Omental fat pad (tissue), 4 donors: ENCODE results near the gene MAPK14. TPM values are rescaled to one million over a fixed set of nuclear protein-coding genes. Genes with fewer than 3 reads are reported as not detected.

Source experiments
- ATAC-seq: fragments of 150-250 bp; one replicate; pipeline ENCODE4 v1.9.1; 2016; ENCODE audit warnings: mild to moderate bottlenecking, moderate library complexity; ENCODE audit not compliant: low FRiP score
- DNase-seq: peaks from one replicate; pipeline ENCODE4 v3.0.0-alpha.2; 2019; ENCODE audit warnings: low spot score
- total RNA-seq, 4 donors: library from RNA; depleted of rRNA; stranded (reverse); fragments of >200 nt; gene quantifications; one replicate each; pipeline ENCODE4 v1.1.0, GENCODE V29; 2016
- TF ChIP-seq, protein P1 (sequence below), 3 donors: fragments of 450-650 bp; IDR thresholded peaks; one replicate each; pipeline ENCODE4 v1.5.1; 2016 to 2017; ENCODE audit warnings: antibody characterized with exemption in 3 of 3, mild to moderate bottlenecking in 3 of 3, moderate library complexity in 2 of 3

Gene MAPK14
- total RNA-seq, 4 donors from 2014 or later = 91.9 to 133 (median 117) TPM

DNA sequence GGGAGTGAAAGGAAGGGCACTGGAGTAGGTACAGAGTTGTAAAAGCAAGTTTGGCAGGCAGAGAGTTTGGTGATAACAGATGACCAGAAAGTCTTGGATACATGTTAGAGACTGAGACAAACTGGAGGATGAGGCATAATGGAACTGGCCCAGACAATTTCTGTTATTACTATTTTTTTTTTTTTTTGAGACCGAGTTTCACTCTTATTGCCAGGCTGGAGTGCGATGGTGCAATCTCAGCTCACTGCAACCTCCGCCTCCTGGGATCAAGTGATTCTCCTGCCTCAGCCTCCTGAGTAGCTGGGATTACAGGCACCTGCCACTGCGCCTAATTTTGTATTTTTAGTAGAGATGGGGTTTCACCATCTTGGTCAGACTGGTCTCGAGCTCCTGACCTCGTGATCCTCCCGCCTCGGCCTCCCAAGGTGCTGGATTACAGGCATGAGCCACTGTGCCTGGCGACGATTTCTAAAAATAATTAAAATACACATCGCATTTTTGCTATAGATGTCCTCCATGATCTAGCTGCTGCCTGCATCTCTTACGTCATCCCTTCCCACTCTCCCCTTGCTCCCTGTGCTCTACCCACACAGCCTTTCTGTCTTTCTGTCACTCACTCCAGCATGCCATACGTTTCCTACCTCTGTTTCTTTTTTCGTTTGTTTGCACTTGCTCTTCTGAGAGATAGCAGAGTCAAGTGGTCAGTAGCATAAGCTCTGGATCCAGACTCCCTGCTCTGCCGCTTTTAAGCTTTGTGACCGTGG lies 23.5 kb downstream of the MAPK14 start:
- no peak for DNase-seq
- TF ChIP-seq, protein P1, sequence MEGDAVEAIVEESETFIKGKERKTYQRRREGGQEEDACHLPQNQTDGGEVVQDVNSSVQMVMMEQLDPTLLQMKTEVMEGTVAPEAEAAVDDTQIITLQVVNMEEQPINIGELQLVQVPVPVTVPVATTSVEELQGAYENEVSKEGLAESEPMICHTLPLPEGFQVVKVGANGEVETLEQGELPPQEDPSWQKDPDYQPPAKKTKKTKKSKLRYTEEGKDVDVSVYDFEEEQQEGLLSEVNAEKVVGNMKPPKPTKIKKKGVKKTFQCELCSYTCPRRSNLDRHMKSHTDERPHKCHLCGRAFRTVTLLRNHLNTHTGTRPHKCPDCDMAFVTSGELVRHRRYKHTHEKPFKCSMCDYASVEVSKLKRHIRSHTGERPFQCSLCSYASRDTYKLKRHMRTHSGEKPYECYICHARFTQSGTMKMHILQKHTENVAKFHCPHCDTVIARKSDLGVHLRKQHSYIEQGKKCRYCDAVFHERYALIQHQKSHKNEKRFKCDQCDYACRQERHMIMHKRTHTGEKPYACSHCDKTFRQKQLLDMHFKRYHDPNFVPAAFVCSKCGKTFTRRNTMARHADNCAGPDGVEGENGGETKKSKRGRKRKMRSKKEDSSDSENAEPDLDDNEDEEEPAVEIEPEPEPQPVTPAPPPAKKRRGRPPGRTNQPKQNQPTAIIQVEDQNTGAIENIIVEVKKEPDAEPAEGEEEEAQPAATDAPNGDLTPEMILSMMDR (IDR thresholded peaks at IDR 0.05) = no peak
- no peak for ATAC-seq

DNA sequence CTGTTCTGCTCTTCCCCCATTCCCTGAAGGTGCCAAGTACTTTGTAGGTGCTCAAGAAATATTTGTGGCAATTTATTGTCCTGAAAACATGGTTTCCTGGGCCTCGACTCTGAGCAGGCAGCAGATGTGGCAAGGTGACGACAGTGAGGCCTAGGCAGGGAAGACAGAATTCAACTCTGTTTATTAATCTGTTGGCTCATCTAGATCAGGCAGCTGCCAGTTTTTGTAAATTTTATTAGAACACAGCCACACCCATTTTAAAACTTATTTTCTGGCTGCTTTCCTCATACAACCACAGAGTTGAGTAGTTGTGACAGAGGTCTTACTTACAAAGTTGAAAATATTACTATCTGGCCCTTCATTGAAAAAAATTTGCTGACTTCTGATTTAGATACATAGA lies 24.5 kb downstream of the MAPK14 start:
- TF ChIP-seq, protein P1 (IDR thresholded peaks at IDR 0.05) = no peak
- DNase-seq (no peak), ATAC-seq (no peak)

DNA sequence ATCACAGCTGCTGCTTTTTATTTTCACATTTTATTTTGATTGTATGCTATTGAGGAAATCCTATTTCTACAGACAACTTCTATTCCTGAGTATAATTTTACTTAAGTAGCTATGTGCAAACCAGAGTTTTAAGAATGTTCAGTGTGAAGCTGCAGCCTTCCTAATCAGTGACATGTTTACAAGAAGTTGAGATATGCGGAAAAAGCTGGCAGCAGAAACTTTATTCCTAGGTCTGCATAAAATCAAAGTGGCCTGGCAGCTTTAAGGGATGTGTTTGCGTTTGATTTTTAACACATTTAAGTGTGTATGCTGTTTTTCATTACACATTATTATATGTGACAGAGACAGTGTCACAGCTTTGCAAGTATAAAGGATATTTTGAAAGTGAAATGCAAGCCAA lies 26.3 kb downstream of the MAPK14 start:
- ATAC-seq (no peak), DNase-seq (no peak)
- TF ChIP-seq, protein P1 (IDR thresholded peaks at IDR 0.05) = no peak

DNA sequence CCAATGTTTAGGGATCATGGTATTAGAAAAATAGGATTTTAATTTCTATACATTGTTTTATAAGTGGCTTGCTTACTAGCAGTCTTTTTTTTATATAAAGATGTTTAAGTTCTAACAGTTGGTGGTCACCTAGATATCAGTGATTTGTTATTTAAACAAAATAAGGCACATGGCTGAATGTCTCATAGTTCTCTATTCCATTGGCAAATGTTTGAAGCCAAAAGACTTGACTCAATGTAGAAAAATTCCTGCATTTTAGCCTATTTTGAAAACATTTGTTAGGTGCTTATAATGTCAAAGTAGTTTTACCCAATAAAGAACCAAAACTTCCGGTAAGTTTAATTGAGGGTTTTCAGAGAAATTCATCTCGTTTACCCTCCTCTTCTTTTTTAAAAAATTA lies 26.8 kb downstream of the MAPK14 start:
- DNase-seq (no peak), ATAC-seq (peak; percentile 53)
- TF ChIP-seq, protein P1 (IDR thresholded peaks at IDR 0.05) = no peak

GRCh38 chr6:36054956-36055355 lies 27.3 kb downstream of the MAPK14 start:
- TF ChIP-seq, protein P1 (IDR thresholded peaks at IDR 0.05) = no peak
- ATAC-seq (no peak), DNase-seq (no peak)

DNA sequence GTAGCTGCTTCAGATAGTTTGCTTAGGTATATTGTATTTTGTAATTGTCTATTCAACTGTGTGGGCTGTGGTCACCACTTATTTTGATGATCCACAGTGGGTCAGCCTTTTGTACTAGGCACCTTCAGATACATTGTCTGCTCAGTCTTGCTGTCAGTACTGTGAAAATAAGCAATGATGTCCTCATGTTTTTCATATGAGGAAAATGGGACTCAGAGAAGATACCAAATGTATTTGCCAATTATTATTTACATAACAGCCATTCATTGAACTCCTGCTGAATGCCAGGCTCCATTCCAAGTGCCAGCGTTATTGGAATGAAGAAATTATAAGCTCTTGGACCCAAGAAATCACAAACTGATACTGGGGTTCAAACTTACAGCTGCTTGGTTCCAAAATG lies 28.6 kb downstream of the MAPK14 start:
- DNase-seq (no peak), ATAC-seq (no peak)
- TF ChIP-seq, protein P1 (IDR thresholded peaks at IDR 0.05) = no peak

DNA sequence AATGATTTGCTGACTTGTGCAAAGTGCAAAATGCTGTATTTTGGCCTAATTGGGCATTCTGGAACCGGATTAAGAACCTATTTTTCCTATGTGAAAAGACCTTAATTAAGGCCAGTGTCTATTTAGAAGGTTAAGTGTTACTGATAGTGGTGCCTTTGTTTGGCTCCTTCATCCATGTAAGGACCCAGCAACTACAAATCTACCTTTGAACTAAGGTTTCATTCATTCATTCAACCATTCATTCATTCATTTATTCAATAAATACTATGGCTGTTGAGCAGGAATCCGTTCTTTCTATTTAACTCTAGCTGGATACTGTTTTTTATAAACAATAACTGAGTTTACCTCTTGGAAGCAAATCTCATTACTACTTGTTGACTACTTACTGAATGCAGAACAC lies 33.6 kb downstream of the MAPK14 start:
- DNase-seq = no peak
- TF ChIP-seq, protein P1 (IDR thresholded peaks at IDR 0.05) = no peak
- no peak for ATAC-seq
